GM18907 (cell line): Measurements from ENCODE around the gene OR1D2.
"Not testable (repeated sequence)": the region's sequence is repeated elsewhere in the genome, so short reads cannot be mapped to it uniquely, and the experiment has no call there.

Source experiments
- ATAC-seq: cut with Tn5 transposase; IDR thresholded peaks from one replicate; pipeline ENCODE4 v1.9.1; 2021; ENCODE audit warnings: mild to moderate bottlenecking, moderate library complexity; ENCODE audit not compliant: unreplicated experiment

Gene OR1D2, protein sequence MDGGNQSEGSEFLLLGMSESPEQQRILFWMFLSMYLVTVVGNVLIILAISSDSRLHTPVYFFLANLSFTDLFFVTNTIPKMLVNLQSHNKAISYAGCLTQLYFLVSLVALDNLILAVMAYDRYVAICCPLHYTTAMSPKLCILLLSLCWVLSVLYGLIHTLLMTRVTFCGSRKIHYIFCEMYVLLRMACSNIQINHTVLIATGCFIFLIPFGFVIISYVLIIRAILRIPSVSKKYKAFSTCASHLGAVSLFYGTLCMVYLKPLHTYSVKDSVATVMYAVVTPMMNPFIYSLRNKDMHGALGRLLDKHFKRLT

DNA sequence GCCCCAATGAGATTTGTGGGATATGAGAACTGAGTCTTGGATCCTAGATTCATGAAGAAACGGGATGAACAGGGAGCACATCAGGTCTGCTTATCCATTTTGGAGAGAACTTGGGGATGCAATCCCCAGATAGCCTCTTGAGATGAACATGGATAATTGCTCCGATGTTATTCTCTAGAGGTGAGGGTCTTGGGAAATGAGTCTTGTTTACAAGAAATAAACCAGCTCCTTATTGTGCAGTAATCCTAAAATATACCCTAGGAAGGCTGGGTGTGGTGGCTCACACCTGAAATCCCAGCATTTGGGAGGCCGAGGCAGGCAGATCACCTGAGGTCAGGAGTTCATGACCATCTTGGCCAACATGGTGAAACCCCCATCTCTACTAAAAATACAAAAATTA, at the start of gene OR1D2:
Gene OR1D2, minus strand, starts transcription at position 101 of the 400 bp plus-strand sequence. CDS start 11,426 bp downstream, outside the sequence.
- no peak for ATAC-seq

DNA sequence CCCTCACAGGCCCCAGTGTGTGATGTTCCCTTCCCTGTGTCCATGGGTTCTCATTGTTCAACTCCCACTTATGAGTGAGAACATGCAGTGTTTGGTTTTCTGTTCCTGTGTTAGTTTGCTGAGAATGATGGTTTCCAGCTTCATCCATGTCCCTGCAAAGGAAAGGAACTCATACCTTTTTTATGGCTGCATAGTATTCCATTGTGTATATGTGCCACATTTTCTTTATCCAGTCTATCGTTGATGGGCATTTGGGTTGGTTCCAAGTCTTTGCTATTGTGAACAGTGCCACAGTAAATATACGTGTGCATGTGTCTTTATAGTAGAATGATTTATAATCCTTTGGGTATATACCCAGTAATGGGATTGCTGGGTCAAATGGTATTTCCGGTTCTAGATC, 33.3 kb upstream of the OR1D2 start:
- ATAC-seq, result not testable (repeated sequence)

DNA sequence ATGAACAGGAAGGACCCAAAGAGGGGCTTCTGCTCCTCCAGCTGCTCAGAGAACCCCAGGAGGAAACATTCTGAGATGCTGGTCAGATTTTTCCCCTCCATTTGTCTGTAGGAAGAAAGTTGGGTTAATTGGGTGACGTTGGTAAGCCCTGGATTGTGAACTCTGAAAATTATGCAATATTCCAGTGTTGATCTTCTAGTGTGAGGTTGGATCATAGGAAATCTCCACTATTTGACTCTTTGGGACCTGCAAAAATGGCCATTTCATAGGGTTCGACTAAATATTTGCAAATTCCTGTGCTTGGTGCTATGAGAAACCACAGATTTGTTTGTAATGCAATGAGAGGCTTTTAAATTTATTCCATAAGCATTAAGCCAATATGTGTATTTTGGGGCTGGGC, 23.2 kb upstream of the OR1D2 start, which contains the start of gene OR1G1:
Gene OR1G1, minus strand, starts transcription at position 101 of the 400 bp plus-strand sequence. Its CDS starts 0 bp downstream, at position 101.
- ATAC-seq, result no peak

DNA sequence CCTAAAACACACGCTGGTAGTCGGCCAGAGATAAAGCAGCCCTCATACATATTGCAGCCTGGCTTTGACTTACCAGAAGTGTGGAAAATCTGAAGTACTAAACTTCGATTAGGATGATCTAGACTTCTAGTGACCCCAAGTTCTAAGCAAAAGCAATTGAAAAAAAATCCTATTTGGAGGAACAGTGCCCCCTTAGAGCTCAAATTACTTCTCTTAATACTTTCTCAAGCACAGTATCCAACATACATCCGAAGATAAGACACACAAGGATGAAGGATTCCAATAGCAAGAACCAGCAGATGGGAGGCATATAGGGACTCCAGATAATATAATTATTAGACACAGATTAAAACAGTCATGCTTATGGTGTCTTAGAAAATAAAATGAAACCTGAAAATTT, 30.4 kb downstream of the OR1D2 start:
- ATAC-seq, result not testable (repeated sequence)

DNA sequence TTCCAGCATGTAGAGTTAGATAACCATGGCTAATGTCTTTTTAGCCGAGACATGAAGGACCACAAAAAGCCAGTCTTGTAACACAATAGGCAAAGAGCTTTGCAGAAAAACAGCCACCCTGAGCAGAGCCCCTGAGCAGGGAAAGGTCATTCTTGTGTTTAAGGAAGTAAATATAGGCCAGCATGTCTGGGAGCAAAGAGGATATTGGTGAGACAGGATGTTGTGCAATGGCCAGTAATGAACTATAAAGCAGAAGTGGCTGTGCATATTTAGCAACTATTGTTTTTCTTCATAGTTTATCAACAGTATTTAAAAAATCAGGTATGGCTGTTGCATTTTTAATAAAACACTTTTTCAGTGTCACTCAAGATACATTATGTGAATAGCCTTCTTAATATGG, 39.0 kb downstream of the OR1D2 start:
- not testable (repeated sequence) for ATAC-seq

DNA sequence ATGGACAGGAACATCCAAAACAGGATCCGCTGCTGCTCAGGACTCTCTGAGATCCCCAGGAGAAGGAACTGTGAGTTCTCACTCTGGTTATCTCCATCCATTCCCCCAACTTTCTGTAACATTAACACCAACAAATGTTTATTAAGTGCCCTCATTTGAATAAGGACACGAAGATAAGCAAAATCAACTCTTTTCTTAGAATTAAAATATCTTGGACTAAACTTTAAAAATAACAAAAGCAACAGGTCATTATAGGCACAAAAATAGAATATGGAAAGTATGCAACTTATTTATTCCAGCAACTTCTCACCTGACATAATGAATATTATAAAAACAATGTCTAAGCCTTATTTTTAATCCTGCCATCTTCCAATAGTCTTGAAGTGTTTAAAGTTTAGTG, 40.7 kb downstream of the OR1D2 start, which contains the start of gene OR1D5:
Gene OR1D5, minus strand, starts transcription at position 101 of the 400 bp plus-strand sequence. Its CDS starts 0 bp downstream, at position 101.
- ATAC-seq, result not testable (repeated sequence)

DNA sequence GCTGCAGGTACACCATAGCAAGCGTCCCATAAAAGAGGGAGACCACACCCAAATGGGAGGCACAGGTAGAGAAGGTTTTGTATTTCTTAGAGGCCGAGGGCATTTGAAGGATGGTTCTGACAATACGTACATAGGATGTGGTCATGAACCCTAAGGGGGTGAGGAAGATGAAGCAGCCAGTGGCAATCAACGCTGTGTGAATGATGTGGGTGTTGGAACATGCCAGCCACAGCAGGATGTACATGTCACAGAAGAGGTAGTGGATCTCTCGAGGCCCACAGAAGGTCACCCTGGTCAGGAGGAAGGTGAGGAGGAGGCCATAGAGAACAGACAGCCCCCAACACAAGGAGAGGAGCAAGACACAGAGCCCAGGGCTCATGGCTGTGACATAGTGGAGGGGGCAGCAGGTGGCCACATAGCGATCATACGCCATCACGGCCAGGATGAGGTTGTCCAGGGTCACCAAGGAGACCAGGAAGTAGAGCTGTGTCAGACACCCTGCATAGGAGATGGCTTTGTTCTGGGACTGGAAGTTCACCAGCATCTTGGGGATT, 41.3 kb downstream of the OR1D2 start:
- not testable (repeated sequence) for ATAC-seq

DNA sequence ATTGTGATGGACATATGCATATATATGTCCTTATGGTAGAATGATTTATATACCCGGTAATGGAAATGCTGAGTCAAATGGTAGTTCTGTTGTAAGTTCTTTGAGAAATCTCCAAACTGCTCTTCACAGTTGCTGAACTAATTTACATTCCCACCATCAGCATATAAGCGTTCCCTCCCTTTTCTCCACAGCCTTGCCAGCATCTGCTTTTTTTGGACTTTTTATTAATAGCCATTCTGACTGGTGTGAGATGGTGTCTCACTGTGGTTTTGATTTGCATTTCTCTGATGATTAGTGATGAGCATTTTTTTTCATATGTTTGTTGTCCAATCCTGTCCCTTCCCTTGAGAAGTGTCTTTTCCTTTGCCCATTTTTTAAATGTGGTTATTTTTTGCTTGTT, 49.4 kb downstream of the OR1D2 start:
- ATAC-seq, result not testable (repeated sequence)

DNA sequence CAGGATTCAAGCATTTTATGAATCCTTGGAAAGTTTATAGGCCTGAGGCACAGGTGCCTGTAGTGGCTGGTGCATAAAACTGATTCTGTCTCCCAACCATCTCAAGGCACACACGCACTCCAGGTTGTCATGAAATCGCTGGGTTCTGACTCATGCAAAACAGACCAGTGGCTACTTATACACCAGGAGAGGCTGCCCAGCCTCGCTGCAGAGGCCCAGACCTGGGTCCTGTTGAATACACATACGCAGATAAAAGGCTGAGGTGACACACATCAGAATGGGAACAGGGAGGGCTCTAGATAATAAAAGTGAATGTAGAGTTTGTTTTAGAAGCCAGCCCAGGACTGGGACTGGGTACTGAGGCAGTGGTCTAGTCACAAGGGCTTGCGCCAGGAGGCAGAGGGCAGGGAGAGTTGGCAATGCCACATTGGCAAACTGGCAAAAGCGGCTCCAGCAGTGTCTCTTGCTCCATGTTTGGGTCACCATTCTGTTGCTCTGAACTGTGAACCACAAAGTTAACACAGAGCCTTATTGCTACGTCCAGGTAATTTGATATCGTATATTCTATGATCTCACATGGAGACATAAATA, 54.4 kb downstream of the OR1D2 start:
- no peak for ATAC-seq

DNA sequence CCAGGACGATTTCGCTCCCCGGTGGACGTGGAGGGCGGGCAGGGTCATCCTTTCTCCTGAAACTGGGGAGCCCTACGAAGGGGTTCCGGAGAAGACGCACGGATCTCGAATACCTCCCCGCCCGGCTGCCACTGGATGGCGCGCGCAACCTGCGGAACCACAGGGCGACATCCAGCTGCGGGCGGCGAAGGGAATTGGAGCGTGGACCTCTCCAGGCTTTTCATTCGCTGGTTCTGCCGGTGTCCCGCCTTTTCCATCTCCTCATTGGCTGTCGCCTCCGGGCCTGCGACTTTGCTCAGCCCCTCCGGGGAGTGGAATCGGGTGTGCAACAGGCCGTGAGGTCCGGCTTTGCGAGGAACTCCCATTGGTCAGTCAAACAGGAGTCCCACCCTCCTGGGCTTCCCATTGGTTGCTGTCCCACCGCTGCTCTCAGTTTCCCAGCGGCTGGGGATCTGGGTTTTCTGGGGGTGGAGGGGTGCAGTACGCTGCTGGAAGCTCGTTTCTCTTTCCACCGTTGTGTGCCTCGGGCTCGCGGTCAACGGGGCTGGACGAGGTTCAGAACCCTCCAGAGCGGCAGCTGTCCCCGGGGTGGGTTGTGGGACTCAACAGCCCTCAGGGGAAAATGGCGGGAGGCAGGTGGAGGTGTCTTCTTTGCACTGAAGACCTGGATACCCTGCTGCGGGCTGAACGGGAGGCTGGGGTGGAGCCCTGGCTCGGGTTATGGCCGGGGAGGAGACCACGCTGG, 55.3 kb downstream of the OR1D2 start:
- peak; percentile 97 for ATAC-seq

DNA sequence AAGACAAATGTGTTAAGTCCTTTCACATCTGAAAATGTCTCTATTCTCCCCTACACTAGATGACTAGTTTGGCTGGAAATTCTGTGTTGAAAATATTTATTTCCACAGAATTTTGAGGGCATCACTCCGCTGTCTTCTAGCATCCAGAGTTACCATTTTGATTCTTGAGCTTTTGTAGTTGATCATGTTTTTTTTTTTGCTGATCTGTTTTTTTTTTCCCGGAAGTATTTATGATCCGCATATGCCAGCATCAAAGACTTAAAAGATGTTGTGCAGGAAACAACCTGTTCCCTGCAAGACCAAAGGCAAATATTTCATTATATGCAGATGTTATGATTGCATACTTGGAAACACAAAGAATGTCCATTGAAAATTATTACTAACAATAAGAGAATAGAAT, 57.5 kb downstream of the OR1D2 start:
- ATAC-seq, result no peak

DNA sequence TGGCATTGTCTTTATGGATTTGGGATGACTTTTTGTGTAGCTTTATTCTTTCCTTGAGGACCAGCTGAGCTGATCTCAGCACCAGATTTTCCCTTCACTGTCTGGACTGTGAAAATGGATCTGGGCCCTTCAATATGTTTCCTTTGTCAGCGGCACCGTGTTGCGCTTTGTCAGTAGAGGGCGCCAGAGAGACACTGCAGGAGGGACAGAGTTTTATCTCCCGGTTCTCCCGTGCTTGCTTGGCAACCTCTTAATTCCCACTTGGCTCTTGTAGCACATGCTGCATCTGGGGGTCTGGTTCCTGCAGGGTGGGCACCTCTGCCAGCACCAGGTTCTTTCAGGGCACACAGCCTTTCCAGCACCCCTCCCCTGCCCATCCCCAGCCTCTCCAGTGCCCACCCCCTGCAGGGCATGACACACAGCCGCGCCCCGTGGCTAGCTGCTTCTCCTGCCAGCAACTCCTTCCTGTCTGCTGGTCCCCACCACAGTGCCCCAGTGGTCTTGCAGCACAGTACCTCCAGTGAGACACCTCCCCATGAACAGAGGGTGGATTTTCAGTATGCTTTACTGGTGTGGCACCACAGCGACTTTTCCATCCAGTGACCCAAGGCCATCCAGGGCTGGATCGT, 60.4 kb downstream of the OR1D2 start:
- ATAC-seq, result no peak

DNA sequence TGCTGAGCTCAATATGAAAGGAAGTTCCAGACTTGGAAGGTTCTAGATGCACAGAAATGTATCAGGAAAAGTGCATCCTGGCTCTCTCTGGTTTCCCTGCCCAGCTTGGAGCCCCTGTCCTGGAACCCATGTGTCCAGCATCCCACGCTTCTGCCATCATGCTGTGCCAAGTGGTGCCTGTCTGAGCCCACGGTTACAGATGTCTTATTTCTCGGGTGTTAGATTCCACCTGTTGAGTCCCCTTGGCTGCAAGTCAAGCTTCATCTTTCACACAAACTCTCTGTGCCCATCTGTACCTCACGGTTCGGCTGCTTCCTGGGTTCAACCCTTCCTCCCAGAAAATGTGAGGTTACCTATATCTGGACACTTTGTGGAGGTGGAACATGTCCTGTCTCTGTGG, 63.3 kb downstream of the OR1D2 start:
- ATAC-seq, result no peak

DNA sequence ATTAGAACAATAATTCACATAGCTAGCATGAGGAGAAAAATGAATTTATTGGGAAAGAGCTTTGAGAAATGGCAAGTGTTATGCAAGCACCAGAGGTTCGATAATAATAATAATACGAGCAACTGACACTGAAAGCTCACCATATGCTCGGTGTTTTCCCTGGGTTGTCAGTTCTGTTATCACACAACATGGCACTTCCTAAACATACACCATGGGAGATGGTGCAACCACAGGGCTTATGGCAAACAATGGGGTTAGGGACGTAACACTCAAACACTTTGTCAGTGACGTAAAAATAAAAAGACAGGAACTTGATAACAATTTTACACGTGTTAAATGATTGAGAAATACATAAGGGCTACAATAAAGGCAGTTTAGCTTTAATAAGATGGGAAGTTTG, 64.5 kb downstream of the OR1D2 start:
- ATAC-seq, result no peak

DNA sequence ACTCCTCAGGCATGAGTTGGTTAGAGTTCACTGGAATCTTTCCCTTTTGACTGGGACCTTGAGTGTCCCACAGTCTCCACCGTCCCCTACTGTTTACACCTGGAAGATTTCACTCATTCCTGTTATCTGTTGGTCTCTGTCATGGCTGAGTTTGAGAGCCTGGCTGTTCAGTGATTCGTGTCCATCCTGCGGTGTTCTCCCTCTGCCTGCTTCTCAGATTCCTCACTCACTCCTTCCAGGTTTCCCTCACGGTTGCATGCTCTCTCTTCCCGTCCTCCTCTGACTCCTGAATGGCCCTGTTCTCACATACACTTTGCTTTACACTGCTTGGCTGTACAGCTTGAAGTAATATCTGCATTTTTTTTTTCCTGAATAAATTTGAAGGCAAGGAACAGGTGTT, 65.3 kb downstream of the OR1D2 start:
- no peak for ATAC-seq
